Upper lobe of left lung (tissue), 4 donors: ENCODE measurements around the gene ZC3H14.

Experiments used
- CTCF ChIP-seq, 6 experiments: fragments of 450-650 bp in 4 of 6; fragments of 200-600 bp in 2 of 6; sonication (generic) in 2 of 6; IDR thresholded peaks; one replicate each; pipeline ENCODE4 v1.5.1; 2016 to 2019; ENCODE audit warnings: antibody characterized with exemption in 6 of 6
- EP300 ChIP-seq, 4 donors: sonication (generic); formaldehyde crosslinking; IDR thresholded peaks; one replicate each; pipeline ENCODE4 v1.5.1; 2017; ENCODE audit warnings: antibody characterized with exemption in 4 of 4, control low read depth in 2 of 4

- TF ChIP-seq EP300 (IDR thresholded peaks at IDR 0.05) (no peak), CTCF (IDR thresholded peaks at IDR 0.05) (no peak)
These were observed 97.2 kb downstream of the ZC3H14 start for GRCh38 chr14:88660056-88660455.
